Vagina (tissue), 2 donors: Measurements from ENCODE around the gene PDXP.

Source experiments
- POLR2A ChIP-seq, 2 donors: fragments of 450-650 bp; IDR thresholded peaks; one replicate each; pipeline ENCODE4 v1.6.1; 2017; ENCODE audit warnings: antibody characterized with exemption in 2 of 2, mild to moderate bottlenecking in 2 of 2, moderate library complexity in 2 of 2
- POLR2AphosphoS5 ChIP-seq, 2 donors: sonication (generic); formaldehyde crosslinking; IDR thresholded peaks; one replicate each; pipeline ENCODE4 v1.9.0; 2017; ENCODE audit warnings: antibody characterized with exemption in 2 of 2, mild to moderate bottlenecking in 2 of 2, low read depth in 1 of 2; ENCODE audit not compliant: insufficient read depth in 1 of 2
- TF ChIP-seq, protein P1 (sequence below), 3 experiments: fragments of 450-650 bp in 2 of 3; fragments of 200-600 bp in 1 of 3; sonication (generic) in 1 of 3; IDR thresholded peaks; one replicate each; pipeline ENCODE4 v1.5.1; 2017 to 2019; ENCODE audit warnings: antibody characterized with exemption in 3 of 3, mild to moderate bottlenecking in 2 of 3, moderate library complexity in 2 of 3

DNA sequence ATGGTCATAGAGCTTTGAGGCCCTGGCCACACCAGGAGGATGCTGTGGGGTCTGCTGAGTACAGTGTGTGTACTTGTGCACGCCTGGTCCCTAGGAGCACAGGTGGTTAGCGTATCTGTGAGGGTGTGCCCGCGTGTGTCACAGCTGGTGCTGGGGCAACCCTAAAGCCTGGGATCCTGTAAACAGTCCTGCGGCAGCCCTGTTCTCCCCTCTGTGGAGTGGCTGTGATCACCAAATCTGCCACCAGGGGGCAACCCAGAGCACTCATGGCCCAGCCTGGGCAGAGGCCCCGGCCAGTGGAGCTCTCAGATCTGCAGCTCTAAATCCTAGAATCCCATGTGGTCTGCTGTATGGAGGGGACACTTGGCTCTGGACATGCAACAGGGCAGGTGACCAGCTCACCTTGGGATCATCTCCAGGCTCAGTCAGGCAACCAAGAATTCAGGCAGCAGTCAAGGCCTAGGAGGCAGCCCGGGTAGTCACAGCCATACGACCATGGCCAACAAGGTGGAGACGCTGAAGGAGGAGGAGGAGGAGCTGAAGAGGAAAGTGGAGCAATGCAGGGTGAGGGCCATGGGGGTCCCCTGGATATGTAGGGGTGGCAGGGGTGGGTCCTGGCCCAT is 15.2 kb upstream of the PDXP start:
- TF ChIP-seq, protein P1, sequence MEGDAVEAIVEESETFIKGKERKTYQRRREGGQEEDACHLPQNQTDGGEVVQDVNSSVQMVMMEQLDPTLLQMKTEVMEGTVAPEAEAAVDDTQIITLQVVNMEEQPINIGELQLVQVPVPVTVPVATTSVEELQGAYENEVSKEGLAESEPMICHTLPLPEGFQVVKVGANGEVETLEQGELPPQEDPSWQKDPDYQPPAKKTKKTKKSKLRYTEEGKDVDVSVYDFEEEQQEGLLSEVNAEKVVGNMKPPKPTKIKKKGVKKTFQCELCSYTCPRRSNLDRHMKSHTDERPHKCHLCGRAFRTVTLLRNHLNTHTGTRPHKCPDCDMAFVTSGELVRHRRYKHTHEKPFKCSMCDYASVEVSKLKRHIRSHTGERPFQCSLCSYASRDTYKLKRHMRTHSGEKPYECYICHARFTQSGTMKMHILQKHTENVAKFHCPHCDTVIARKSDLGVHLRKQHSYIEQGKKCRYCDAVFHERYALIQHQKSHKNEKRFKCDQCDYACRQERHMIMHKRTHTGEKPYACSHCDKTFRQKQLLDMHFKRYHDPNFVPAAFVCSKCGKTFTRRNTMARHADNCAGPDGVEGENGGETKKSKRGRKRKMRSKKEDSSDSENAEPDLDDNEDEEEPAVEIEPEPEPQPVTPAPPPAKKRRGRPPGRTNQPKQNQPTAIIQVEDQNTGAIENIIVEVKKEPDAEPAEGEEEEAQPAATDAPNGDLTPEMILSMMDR (IDR thresholded peaks at IDR 0.05): peak; percentile 69 to 87 (median 79)
- no peak for TF ChIP-seq POLR2A (IDR thresholded peaks at IDR 0.05)
- no peak for TF ChIP-seq POLR2AphosphoS5 (IDR thresholded peaks at IDR 0.05; ENCODE audit: insufficient read depth in 1 of 2, low read depth in 1 of 2)
